Hippocampal formation (tissue), 2 donors: ENCODE results near the gene LIM2.
A peak's percentile ranks its signal among the peaks of the same experiment; 100 is the strongest.

Experiments
- DNase-seq, 2 donors: peaks; one replicate each; lab custom pipeline; 2025; lab: John Stamatoyannopoulos, UW

LIM2 gene

DNA sequence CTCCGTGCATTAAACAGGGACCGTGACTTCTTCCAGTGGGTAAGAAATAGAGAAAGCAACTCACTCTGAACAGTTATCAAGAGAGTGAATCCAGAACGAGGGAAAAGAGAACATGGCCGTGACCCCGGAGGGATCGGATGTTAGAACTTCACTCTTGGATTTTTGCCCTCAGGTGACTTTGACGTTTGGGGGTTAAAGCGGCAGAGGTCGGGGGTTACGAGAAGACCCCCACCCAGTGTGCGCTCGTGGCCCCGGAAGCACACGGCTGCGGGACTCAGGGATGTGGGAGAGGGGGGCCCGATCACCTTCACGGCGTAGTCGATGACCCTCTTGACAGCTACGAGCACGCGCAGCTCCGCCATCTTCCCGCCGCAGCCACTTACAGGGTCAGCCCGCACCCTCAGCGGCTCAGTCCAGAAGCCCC lies 21.8 kb downstream of the LIM2 start, which contains the start of gene ETFB:
TSS of gene ETFB (minus strand) at position 424 of the 424 bp plus-strand sequence. CDS start at position 362, 62 bp downstream.
- no peak for DNase-seq

DNA sequence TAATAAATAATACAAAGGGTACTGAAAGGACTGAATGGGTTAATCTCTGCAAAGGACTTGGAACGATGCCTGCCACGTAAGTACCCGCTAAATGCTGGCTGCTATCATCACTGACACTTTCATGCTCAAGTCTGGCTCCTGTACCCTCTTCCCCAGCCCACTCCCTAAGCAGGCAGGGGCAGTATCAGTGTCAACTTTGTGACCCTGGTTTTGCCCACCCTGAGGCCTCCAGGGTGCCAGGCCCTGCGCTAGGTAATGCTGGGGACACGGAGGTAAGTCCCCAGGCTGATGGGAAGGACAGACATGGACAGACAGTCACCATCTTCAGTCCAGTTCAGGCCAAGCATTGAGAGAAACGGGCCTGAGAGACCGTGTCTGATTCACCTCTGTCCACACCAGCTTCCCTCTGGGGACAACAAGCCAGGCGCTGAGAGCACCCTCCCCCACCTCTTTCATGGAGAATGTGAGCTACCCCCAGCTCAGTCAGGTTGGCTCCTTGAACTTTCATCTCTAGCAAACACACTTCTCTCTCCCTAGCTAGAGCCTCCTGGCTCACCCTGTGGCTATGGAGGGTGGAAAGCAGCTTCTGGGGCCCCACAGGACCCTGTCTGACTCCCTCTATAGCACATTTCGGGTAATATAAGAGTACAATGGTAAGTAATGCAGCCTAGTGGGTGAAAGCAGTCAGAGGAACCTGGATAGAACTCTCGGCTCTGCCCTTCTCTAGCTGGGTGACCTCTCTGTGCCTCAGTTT lies 22.4 kb downstream of the LIM2 start:
- DNase-seq = no peak

DNA sequence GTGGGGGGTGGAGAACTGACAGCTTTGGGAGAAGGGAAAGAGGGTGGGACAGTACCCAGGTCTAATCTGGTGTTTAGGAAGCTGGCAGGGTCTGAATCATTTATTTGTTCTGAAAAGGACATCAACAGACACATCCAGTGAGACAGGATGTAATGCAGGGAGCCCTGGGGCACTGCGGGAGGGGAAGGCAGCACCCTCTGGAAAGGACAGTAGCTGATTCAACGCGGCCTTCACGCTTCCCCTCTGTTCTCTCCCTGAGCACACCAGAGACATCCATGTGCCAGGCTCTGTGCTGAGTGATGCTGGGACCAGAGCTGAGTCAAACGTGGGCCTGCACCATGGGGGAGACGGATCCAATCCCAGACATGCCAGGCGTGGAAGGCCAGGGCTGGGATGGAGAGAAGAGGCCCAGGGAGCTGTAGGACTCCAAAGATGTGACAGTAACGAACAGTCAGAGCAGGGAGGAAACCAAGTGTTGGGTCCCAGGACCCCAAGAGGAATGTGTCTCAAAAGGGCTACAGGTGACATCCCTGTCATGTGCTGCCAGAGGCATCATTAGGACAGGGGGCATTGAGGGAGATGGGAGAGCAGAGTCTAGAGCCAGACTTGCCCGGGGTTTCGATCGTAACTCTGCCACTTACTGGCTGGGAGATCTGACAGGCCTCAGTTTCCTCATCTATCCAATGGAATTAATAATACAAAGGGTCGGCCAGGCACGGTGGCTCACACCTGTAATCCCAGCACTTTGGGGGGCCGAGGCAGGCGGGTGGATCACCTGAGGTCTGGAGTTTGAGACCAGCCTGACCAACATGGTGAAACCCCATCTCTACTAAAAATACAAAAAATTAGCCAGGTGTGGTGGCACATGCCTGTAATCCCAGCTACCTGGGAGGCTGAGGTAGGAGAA lies 23.3 kb downstream of the LIM2 start:
- DNase-seq = no peak

DNA sequence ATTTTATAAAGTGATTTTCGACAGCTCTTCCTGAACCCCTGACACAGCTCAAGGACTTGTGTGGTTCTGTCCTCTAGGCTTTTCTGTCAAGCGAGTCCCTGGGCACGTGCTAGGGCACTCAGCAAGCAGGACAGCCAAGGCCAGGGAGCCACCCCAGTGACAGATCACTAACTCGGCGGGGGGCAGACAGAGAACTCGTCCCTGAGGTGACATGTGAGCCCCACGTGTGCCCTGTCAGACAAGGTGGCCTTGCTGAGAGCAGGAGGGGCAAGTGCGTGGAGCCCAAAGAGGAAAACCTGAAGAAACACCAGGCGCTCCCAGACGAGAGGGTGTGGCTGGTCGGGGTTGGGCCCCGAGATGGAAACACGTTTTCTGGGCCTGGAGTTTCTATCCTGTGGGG lies 26.5 kb downstream of the LIM2 start:
- DNase-seq = no peak

DNA sequence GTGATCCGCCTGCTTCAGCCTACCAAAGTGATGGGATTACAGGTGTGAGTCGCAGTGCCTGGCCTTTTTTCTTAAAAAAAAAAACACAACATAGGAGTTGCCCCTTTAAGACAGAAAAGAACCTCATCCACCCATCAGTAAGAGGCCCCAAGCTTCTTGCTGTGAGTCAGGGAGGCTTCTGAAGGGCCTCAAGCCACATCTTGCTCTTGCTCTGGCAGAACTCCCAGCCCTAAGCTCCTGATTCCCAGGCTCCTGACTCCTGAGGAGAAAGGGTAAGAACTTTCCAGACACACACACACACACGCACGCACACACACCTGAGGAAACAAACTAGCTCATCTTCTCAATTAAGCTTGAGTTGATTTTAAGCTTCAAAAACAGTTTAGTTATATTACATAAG lies 28.5 kb downstream of the LIM2 start:
- no peak for DNase-seq

DNA sequence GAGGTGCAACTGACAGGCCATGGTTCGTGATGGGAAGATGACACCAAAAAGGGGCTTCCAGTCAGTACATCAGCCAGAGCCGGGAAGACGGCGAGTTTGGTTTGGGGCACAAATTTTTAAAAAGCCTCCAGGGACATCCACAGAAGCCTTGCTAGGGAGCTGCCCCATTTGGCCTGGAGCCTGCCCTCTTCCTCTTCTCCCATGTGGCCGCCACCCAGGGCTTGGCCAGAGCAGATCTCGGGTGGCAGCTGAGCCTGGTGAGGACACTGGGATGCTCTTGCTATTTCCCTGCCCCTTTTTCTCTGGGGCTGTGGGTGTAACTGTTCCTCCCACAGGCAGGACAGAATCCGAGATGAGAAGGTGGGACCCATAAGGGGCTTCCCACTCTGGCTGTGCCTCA lies 29.8 kb downstream of the LIM2 start:
- no peak for DNase-seq

DNA sequence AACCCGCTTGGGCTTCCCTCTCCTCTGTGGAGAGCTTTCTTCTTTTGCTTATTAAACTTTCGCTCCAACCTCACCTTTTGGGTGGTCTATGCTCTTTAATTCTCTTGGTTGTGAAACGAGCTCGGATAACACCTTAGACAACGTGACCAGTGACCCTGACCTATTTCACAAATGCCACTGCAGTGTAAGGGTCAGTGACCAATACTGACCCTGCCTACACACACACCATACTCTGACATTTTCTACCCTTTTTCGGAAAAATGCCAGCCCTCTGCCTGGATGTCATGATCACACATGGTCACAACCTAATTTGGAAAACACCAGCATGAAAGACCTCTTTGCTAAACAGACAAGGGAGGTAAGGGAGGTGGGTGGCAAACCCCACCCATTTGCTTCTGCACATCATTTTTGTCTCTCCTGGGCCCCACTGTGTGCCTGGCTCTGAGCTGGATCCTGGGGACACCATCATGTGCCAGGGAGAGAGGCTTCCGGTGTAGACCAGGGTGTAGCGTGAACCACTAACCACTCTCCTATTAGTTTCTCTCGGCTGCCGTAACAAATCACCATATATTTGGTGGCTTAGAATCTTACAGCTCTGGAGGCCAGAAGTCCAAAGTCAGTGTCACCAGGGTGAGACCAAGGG lies 31.5 kb downstream of the LIM2 start:
- no peak for DNase-seq

DNA sequence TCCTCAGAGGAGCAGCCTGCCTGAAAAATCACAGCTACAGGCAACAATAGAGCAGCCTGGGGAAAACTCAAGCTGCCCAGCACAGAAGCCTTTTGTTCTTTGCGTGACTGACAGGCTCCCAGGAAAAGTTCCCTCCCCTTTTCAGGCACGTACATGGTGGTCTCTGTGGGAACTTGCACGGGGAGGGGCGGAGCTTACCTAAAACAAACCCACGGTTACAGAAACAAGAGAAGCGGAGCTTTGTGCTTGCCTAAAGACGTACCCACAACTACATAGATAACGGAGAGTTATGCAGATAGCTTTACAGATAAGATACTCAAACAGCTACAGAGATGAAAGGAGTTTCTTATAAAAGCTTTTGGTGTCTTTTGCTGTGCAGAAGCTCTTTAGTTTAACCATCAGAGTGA lies 33.0 kb downstream of the LIM2 start:
- peak; percentile 56 to 62 for DNase-seq

DNA sequence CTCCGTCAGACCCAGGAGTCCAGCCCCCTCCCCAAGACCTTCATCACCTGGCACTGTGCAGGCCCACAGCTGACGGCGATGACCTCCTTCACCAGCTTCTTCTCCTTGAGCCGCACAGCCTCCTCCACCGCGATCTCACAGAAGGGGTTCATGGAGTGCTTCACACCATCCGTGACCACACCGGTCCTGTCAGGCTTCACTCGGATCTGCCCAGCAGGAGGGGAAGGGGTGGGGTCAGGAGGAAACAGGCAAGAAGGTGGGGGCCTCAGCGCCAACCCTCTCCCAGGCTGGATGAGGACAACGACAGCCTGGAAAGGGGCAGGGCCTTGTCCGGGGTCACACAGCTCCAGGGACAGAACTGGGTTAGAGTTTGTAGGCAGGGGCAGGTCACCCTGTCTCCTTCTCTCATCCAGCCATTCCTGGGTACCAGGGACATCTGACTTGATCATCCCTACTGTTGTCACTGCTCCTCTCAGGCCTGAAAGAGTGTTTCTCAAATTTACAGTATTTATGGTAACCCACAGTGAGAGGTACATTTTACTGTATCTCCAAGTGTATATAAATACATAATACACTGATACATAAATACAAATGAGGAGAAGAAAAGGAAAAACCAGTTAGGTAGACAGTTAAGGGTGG lies 33.6 kb downstream of the LIM2 start:
- DNase-seq = no peak

DNA sequence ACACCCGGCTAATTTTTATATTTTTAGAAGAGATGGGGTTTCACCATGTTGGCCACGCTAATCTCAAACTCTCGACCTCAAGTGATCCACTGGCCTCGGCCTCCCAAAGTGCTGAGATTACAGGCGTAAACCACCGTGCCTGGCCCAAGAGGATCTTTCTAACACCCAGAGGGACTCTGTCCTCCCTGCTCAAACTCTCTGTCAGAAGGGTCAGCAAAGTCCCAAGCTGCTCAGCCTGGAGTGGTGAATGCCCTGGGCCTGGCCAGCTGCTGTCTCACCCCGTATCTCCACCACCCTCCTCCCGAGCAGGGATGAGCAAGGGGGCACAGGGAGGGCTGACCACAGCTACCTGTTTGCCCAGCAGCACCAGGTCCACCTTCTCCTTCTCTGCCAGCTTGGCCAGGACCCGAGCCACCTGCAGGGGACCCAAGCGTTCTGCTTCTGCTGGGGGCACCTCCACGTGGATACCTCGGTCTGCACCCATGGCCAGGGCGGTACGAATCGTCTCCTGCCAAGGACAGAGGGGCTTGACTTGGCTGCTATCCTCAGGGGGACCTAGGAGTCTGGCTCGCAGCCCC lies 34.9 kb downstream of the LIM2 start:
- DNase-seq = no peak

DNA sequence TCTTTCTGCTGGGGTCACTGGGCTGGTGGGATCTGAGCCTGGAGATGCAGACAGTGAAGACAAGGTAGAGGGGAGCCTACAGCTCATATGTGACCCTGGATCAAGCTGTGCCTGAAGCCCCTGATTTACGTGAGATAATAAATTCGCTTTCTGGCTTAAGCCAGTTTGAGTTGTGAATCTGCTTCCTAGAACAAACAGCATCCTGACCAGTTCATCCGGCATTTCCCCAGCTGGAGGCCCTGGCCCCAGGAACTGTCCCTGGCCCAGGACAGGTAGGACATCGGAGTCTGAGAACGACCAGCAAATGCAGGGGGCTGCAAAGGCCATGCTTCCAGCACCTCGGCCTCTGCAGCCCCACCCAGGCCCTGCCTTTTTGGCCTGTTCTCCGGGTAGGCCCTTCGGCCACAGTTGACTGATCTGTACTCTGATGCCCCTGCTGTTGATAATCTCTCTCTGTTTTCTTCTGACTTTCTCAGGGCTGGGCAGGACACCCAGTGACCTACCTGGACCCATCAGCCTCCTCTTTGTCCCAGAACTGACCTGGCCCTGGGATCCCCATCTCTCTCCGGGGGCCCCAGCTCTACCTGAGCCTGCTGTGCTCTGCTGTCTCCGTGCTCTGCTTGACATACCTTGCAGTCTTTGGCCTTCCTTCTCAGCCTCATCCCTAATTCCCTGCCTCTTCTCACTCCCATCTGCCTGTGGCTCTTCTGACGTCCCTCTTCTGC lies 36.3 kb downstream of the LIM2 start:
- DNase-seq = no peak

DNA sequence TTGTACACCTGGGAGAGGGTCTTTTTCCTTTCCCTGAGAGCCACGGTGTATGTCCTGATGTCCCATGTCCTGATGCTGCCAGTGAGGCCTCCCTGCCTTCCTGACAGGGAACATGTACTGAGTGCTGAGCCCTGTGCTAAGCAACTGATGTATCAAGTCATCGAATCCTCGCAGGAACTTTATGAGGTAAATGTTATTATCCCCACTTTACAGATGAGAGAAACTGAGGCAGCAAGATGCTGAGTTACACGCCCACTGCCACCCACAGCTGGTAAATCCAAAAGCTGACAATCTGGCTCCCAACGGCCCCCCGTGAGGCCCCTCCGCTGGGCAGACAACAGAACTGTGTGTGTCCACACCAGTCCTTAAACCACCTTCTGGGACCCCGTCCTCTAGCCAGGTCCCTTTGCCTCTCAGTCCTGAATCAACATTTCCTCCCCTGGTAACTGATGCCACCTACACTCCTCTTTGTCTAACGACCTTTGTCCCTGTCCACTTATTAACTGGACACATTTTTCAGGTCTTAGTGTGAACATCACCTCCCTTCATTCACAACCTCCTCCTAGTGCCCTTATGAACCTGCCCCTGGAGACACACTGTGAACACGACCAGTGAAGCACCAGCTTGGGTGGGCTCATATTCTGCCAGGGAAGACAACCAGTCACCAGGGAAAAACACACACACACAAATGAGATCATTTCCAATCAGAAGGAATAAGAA lies 40.4 kb downstream of the LIM2 start:
- DNase-seq = no peak

DNA sequence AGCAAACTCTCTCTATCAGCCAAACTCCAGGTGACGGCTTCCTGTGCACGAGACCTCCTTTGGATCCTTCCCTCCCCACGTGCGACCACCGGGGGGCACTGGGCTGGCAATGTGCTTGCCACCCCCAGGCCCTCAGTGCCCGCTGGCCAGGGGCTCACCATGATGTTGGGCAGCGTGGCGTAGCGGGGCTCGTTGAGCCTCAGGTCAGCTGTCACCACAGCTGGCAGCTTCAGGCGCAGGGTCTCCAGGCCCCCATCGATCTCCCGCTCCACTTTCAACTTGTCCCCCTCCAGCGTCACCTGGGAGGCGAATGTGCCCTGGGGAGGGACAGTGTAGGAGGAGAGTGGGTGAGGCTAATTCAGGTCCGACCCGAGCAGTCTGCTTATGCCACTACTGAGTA lies 41.0 kb downstream of the LIM2 start:
- no peak for DNase-seq

DNA sequence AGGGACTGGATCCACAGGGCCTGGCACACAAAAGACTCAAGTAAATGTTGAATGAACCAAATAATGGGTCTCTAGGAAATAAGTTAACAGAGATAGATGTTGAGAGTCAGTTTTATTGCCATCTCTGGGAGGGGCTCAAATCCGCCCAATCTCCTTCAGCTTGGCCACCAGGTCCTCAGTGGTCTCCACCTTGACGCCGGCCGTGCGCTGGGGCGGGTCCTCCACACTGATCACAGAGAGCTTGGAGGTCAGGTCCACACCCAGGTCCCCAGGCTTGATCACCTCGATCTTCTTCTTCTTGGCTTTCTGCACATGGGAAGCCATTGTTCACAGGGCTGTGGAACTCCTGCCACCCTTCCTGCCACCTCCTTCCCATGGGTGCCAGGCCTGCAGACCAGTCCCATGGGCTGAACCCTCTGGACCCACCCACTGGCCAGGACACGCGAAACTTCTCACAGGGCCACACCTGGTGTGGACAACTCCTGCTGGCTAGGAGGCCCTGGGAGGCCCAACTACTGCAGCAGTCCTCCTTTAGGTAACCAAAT lies 42.6 kb downstream of the LIM2 start:
- DNase-seq = no peak

DNA sequence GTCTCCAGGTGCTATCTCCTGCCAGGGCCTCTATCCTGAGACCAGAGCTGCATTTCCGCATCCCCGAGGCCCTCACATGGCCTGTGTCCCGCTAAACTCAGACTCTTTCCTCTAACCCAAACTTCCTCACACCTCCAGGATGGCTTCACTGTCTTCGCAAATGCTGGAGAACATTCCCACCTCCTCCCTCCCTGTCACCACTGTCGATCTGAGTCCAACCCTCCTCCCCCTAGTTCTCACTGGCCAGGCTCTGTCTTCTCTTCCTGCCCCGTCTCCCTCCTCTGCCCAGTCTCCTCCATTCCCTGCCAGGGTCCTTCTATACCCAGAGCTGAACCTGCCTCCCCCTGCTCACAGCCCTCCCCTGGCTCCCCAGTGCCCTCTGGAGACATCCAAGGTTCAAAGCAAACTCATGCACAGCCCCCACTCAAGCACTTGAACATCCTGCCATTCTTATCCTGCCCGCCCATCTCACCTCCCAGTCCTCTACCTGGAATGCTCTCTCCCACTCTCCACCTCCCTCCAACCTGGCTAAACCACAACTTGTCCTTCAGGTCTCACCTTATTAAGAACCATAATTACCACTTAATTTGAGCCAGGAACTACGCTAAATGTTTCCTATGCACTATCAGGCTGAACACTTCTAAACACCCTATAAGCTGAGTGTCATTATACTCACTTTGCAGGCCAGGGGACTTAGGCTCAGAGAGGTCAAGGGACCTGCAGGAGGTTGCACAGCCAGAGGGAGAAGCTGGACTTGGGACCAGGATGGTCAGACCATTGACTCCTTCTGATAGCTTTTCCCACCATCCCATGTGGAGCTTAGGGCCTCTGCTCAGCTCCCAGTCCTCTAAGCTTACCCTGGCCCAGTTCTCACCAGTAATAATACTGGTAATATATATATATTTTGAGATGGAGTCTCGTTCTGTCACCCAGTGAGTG lies 44.9 kb downstream of the LIM2 start:
- DNase-seq = no peak

DNA sequence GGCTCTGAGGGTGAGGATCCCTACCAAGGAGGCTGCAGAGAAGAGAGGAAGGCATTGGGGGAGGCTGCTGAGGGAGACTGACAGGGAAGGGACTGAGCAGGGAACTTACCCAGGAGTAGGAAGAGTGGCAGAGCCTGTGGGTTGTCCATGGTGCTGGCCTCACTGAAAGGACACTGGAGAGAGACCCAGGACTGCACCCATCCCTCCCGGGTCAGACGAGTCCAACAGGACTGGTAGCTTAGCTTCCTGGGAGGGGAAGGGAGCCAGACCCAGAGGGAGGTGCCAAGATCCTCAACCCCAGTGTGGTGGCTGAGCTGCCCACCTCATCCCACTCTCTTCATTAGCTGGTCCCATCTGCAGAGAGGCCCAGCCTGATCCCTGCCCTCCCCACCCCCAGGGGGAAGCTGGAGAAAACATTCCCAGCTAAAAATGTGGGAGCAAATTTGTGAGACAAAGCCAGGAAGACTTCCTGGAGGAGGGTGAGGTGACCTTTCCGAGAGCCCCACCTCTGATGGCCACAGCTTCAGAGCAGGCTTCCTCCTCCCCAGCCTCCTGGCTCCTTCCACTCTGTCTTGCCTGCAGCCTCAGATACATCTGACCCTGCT lies 45.7 kb downstream of the LIM2 start, which contains the start of gene VSIG10L:
TSS of gene VSIG10L (minus strand) at position 164 of the 605 bp plus-strand sequence. CDS start at position 149, 15 bp downstream.
- DNase-seq = no peak

DNA sequence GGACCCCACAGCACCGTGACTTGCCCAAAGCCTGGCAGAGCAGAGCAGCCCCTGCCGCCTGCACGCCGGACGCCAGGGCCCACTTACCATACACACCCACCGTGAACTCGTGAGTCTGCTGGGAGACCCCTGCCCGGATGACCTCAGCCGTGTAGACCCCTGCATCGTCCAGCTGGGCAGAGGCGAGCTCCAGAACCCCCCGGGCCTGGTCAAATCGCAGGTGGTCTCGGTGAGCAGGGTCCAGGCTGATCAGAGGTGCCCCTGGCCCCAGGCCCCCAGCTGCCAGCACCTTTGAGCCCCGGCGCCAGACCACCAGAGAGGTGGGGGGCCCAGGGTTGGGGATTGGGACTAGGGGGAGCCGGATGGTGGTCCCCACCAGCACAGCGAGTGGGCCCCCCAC lies 46.7 kb downstream of the LIM2 start:
- no peak for DNase-seq
